Adrenal gland (tissue), 12 donors: ENCODE data around the gene FBLN5. TPM values are rescaled to one million over a fixed set of nuclear protein-coding genes. Genes with fewer than 3 reads are reported as not detected.

Experiments used
- DNase-seq, 7 donors: peaks; one replicate each; pipeline ENCODE4 v3.0.0-alpha.2; 2019 to 2020
- H3K27ac ChIP-seq, 5 donors: fragments of 200-600 bp; sonication (generic) in 4 of 5; 1 replicate in 3 of 5; 2 replicates in 2 of 5; pipeline versions ENCODE4 v1.5.1 to v1.8.0; 2016 to 2020; ENCODE audit warnings: mild to moderate bottlenecking in 1 of 5
- H3K27me3 ChIP-seq: fragments of 200-600 bp; 2 replicates; pipeline ENCODE4 v1.8.0; 2021
- H3K36me3 ChIP-seq, 2 donors: fragments of 200-600 bp; replicated peaks in 1 of 2; 1 replicate in 1 of 2; 2 replicates in 1 of 2; pipeline versions ENCODE4 v1.5.1 to v1.8.0; 2018 to 2022
- H3K4me1 ChIP-seq, 2 donors: fragments of 200-600 bp; replicated peaks in 1 of 2; 1 replicate in 1 of 2; 2 replicates in 1 of 2; pipeline versions ENCODE4 v1.5.1 to v1.8.0; 2018 to 2021
- H3K4me3 ChIP-seq, 4 donors: fragments of 200-600 bp; sonication (generic) in 3 of 4; one replicate each; pipeline ENCODE4 v1.5.1; 2016 to 2018
- H3K9me3 ChIP-seq, 3 donors: fragments of 200-600 bp; sonication (generic) in 1 of 3; replicated peaks in 1 of 3; 1 replicate in 2 of 3; 2 replicates in 1 of 3; pipeline versions ENCODE4 v1.5.1 to v1.8.0; 2016 to 2021
- POLR2A ChIP-seq, 2 donors: fragments of 450-650 bp; IDR thresholded peaks; one replicate each; pipeline ENCODE4 v1.6.1; 2017; ENCODE audit warnings: antibody characterized with exemption in 2 of 2, mild to moderate bottlenecking in 2 of 2, moderate library complexity in 1 of 2
- WGBS, 4 donors: extraction: QIAGEN DNeasy Blood & Tissue Kit in 2 of 4; methylation state at CpG; one replicate each; pipeline versions ENCODE4 v1.1.5 to v1.1.7; 2013 to 2017; 5-methylcytosine and 5-hydroxymethylcytosine counted together
- intact Hi-C, 2 donors: fragments of 100-400 bp; cut with DNase I; formaldehyde crosslinking; loops; one replicate each; pipeline versions ENCODE4 v1.14.1 to v1.15.0; 2022 to 2023
- polyA plus RNA-seq, 3 donors: library from polyadenylated mRNA; stranded (reverse); fragments of 200-250 nt in 2 of 3; fragments of 350-450 nt in 1 of 3; fragmentation: Illumina TruSeq in 1 of 3; extraction: RNeasy Lipid Tissue Mini Kit (QIAGEN cat#74804) in 1 of 3; gene quantifications; one replicate each; pipeline ENCODE4 v1.2.3, GENCODE V29; 2013 to 2014
- total RNA-seq, 9 donors: library from RNA; depleted of rRNA in 4 of 9; stranded (reverse); fragments of >200 nt in 4 of 9; fragments of 120-200 nt in 1 of 9; fragmentation: NEBNext Ultra II Directional in 1 of 9; extraction: Animal tissue kit (Norgen Biotek cat#: 25700) in 1 of 9; gene quantifications; one replicate each; pipeline versions ENCODE4 v1.1.0 to v1.2.4, GENCODE V29; 2013 to 2023
- TF ChIP-seq, protein P1 (sequence below), 6 experiments: fragments of 450-650 bp in 4 of 6; fragments of 200-600 bp in 2 of 6; sonication (generic) in 1 of 6; IDR thresholded peaks; 1 replicate in 5 of 6; 2 replicates in 1 of 6; pipeline versions ENCODE4 v1.5.1 to v1.8.0; 2016 to 2021; ENCODE audit warnings: antibody characterized with exemption in 6 of 6, mild to moderate bottlenecking in 2 of 6, moderate library complexity in 1 of 6
- donor health status: healthy with polysubstance abuse.
- donor health status: Bipolar disorder and iron deficiency.
- donor health status: DM: yes; HTN: yes; CAD: no.
- donor health status: DM: no; HTN: no; CAD: no.
- donor health status: DM: no; HTN: no; CAD: no.
- donor health status: DM: yes; HTN: yes; CAD: no.

Gene FBLN5
- total and polyA plus RNA-seq, 12 donors = 26.0 to 389 (median 125) TPM

DNA sequence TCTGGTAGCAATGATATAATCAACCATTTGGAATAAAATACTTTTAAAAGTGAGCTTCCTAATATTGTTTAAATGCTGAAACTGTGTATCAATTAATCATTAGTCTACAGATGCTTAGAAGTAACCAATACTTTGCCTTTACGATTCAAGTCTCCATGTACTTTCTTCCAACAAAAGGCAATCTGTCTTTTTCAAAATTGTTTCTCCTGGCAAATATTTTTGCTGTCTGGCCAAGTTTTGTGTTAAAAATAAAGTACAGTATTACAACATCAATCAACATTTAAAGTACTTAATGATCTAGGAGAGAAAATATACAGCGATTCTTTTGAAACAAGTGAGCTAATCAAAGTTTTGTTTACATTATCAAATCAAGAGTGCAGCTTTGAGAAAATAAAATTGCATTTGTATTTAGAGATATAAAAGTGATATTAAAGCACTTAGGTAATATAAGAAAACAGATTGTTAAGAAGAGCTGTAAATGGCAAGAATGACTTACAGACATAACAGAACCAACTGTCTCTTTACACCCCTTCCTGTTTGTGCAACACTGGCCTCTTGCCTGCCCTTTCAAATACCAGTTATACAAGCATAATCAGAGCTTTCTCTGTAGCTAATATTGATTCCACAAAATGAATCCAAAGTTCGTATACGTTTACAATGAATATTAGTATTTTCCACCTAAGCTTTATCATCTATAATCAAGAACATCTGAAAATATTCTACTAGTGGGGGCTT, 38.2 kb upstream of the FBLN5 start:
- Histone ChIP-seq H3K27ac (peak overlapping the region in 2 of 5 donors; percentile 12 to 18), H3K36me3 (peaks cover 0 to 18% of the 10 kb centered on the region in 2 donors), H3K27me3 (no peaks in the 10 kb centered on the region), H3K9me3 (no peaks in the 10 kb centered on the region), H3K4me1 (peaks cover 6 to 29% of the 10 kb centered on the region in 2 donors), H3K4me3 (no peak overlapping the region)
- intact Hi-C loops = no loop called here
- no peak for TF ChIP-seq POLR2A (IDR thresholded peaks at IDR 0.05)
- TF ChIP-seq, protein P1, sequence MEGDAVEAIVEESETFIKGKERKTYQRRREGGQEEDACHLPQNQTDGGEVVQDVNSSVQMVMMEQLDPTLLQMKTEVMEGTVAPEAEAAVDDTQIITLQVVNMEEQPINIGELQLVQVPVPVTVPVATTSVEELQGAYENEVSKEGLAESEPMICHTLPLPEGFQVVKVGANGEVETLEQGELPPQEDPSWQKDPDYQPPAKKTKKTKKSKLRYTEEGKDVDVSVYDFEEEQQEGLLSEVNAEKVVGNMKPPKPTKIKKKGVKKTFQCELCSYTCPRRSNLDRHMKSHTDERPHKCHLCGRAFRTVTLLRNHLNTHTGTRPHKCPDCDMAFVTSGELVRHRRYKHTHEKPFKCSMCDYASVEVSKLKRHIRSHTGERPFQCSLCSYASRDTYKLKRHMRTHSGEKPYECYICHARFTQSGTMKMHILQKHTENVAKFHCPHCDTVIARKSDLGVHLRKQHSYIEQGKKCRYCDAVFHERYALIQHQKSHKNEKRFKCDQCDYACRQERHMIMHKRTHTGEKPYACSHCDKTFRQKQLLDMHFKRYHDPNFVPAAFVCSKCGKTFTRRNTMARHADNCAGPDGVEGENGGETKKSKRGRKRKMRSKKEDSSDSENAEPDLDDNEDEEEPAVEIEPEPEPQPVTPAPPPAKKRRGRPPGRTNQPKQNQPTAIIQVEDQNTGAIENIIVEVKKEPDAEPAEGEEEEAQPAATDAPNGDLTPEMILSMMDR (IDR thresholded peaks at IDR 0.05) = no peak
- DNase-seq = peak in 1 of 7 donors; percentile 24
- 31 to 46% (median 40%) methylated on average over 4 of the region's 4 CpGs for WGBS, 4 donors

DNA sequence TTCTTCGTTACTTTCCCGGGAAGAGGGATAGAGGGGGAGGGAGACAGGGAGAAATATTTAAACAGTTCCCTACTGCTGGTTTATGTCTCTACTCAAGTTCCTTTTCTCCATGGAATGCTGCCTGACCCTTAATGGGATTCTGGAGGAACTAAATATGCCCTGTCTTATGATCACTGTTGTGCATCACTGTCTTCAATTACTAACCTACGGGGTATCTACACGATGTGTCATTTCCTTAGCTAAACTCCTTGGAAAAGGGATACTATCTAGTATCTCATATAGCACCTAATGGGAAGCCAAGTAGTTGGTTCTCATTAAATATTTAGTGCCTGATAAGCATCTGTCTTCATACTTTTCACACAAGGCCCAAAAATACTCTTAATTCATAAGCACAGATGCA, 37.5 kb upstream of the FBLN5 start:
- H3K27me3 ChIP-seq = no peaks in the 10 kb centered on the region
- H3K4me1 ChIP-seq = peaks cover 6 to 35% of the 10 kb centered on the region in 2 donors
- 79 to 87% (median 87%) methylated on average over 4 of the region's 4 CpGs for WGBS, 4 donors
- intact Hi-C loops = no loop called here
- H3K27ac ChIP-seq = peak overlapping the region in 2 of 5 donors; percentile 12 to 18
- TF ChIP-seq, protein P1 (IDR thresholded peaks at IDR 0.05) = no peak
- no peak for TF ChIP-seq POLR2A (IDR thresholded peaks at IDR 0.05)
- no peak for DNase-seq
- peaks cover 0 to 18% of the 10 kb centered on the region in 2 donors for H3K36me3 ChIP-seq
- H3K9me3 ChIP-seq = no peaks in the 10 kb centered on the region
- H3K4me3 ChIP-seq = no peak overlapping the region

DNA sequence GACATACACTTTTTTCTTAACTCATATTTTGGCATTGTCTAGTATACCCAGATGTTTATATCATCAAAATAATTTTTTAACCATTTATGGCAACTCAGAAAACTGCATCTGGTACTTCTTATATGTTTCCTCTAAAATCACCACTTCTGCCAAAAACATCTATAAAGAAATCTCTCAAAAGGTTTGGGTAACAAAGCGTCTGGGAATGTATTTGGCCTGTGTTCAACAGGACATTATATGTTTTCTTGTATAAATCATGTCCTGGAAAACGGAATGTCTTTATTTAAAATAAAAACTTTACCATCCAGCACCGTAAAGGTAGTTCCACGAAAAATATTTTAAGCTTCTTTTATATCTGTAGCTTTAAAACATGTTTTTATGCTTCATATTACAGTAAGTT, 36.1 kb upstream of the FBLN5 start:
- 65 to 87% (median 78%) methylated on average over 4 of the region's 4 CpGs for WGBS, 4 donors
- peaks cover 6 to 35% of the 10 kb centered on the region in 2 donors for H3K4me1 ChIP-seq
- DNase-seq = no peak
- TF ChIP-seq, protein P1 (IDR thresholded peaks at IDR 0.05) = no peak
- TF ChIP-seq POLR2A (IDR thresholded peaks at IDR 0.05) = no peak
- H3K4me3 ChIP-seq = no peak overlapping the region
- no peaks in the 10 kb centered on the region for H3K9me3 ChIP-seq
- H3K27me3 ChIP-seq = no peaks in the 10 kb centered on the region
- no peak overlapping the region for H3K27ac ChIP-seq
- H3K36me3 ChIP-seq = peaks cover 0 to 18% of the 10 kb centered on the region in 2 donors
- intact Hi-C loops = no loop called here

DNA sequence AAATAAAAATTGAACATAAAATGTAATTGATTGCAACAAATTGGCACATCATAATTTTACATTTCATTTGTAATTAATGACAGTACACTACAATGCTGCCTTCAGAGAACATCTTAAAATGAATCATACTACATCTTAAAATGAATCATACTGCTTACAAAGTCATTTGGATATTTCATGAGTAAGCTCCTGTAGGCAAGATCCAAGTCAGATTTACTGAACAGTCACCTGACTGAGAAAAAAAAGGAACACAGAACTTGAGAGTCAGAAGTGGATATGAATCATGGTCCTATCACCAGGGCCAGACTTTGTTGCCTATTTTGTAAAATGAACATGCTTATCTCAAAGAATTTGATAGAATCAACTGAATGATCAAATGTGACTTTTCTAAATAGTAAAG, 32.7 kb upstream of the FBLN5 start:
- H3K4me3 ChIP-seq = no peak overlapping the region
- H3K36me3 ChIP-seq = peaks cover 0 to 6% of the 10 kb centered on the region in 2 donors
- intact Hi-C loops = no loop called here
- no peaks in the 10 kb centered on the region for H3K27me3 ChIP-seq
- H3K27ac ChIP-seq = peak overlapping the region in 2 of 5 donors; percentile 39 to 54
- peaks cover 0 to 18% of the 10 kb centered on the region in 2 donors for H3K4me1 ChIP-seq
- DNase-seq = peak in 1 of 7 donors; percentile 24
- H3K9me3 ChIP-seq = no peaks in the 10 kb centered on the region
- TF ChIP-seq POLR2A (IDR thresholded peaks at IDR 0.05) = no peak
- TF ChIP-seq, protein P1 (IDR thresholded peaks at IDR 0.05) = no peak
